ENCODE data around the gene KCNIP4. TPM values are rescaled to one million over a fixed set of nuclear protein-coding genes. Genes with fewer than 3 reads are reported as not detected.

KCNIP4 gene
- total RNA-seq, 4 donors from 2014 or later = 2.5 TPM; not detected in 2

GRCh38 chr4:21009956-21010355 is 938.6 kb downstream of the KCNIP4 start:
- Histone ChIP-seq H3K27ac (no peak overlapping the region), H3K9me3 (no peaks in the 10 kb centered on the region), H3K4me3 (no peak overlapping the region), H3K27me3 (no peaks in the 10 kb centered on the region), H3K36me3 (no peaks in the 10 kb centered on the region), H3K4me1 (no peaks in the 10 kb centered on the region)
- 51 to 61% methylated on average over 4 of the region's 4 CpGs for WGBS, 2 donors (ENCODE audit: low coverage in 1 of 2)
- intact Hi-C loops (cut with DNase I; ENCODE audit: low total_unique reads) = no loop called here
- TF ChIP-seq EP300 (IDR thresholded peaks at IDR 0.05; ENCODE audit: low read depth) (no peak), POLR2AphosphoS5 (IDR thresholded peaks at IDR 0.05) (no peak), CTCF (IDR thresholded peaks at IDR 0.05) (no peak), POLR2A (IDR thresholded peaks at IDR 0.05) (no peak)
- in situ Hi-C loops (cut with MboI; ENCODE audit: low pct_ligation_motif_present in 1 of 4, low pct_unique_long_range_greater_than_20kb in 1 of 4, low sequenced_read_pairs in 3 of 4) = no loop called here
- DNase-seq = no peak

DNA sequence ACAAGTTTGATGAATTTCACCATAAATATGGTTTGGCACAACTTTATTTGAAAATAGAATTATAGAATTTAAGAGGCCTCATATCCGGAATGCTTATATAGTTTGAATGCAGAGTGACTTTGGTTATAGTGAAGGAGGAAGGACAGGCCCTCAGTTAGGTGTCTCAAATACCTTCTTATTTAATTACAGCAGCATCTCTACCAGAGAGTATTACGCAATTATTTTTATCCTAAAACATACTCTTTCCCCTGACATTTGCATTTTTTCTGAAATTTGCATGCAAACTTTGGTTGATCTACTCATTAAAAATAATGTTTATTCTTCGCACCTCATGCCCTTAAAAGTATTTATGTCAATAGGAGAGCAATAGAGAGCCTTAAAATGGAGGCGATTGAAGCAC is 942.9 kb downstream of the KCNIP4 start:
- Histone ChIP-seq H3K4me3 (no peak overlapping the region), H3K4me1 (peaks cover 0 to 9% (median 0%) of the 10 kb centered on the region in 4 donors), H3K27ac (no peak overlapping the region), H3K27me3 (no peaks in the 10 kb centered on the region), H3K9me3 (no peaks in the 10 kb centered on the region), H3K36me3 (no peaks in the 10 kb centered on the region)
- no peak for DNase-seq
- in situ Hi-C loops (cut with MboI; ENCODE audit: low pct_ligation_motif_present in 1 of 4, low pct_unique_long_range_greater_than_20kb in 1 of 4, low sequenced_read_pairs in 3 of 4) = no loop called here
- TF ChIP-seq POLR2A (IDR thresholded peaks at IDR 0.05) (no peak), POLR2AphosphoS5 (IDR thresholded peaks at IDR 0.05) (no peak), CTCF (IDR thresholded peaks at IDR 0.05) (no peak), EP300 (IDR thresholded peaks at IDR 0.05; ENCODE audit: low read depth) (no peak)
- WGBS, 2 donors (ENCODE audit: low coverage in 1 of 2) = 83 to 86% methylated on average over 3 to 4 of the region's 4 CpGs
- intact Hi-C loops (cut with DNase I; ENCODE audit: low total_unique reads) = no loop called here

- intact Hi-C loops (cut with DNase I; ENCODE audit: low total_unique reads) = no loop called here
- TF ChIP-seq CTCF (IDR thresholded peaks at IDR 0.05) (no peak), EP300 (IDR thresholded peaks at IDR 0.05; ENCODE audit: low read depth) (no peak), POLR2A (IDR thresholded peaks at IDR 0.05) (no peak), POLR2AphosphoS5 (IDR thresholded peaks at IDR 0.05) (no peak)
- WGBS, 2 donors (ENCODE audit: low coverage in 1 of 2) = 17 to 33% methylated on average over 4 of the region's 4 CpGs
Measured at GRCh38 chr4:21002976-21003375, 945.6 kb downstream of the KCNIP4 start.

DNA sequence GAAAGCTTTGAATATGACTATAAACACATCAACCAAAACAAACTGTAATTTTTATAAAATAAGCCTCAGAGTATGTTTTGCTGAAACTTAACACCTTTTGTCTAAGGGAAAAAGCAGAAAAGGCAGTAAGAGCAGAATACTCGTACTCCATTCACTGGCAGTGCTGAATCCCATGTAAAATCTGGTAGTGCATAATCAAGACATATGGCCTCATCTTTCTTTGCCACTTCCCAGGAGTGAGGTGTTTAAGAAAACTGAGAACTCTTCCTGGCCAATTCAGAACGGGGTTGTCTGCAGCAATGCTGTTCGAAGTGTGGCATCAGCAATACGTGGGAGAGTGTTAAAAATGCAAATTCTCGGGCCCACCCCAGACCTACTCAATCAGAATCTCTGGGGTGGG is 946.3 kb downstream of the KCNIP4 start:
- in situ Hi-C loops (cut with MboI; ENCODE audit: low pct_ligation_motif_present in 1 of 4, low pct_unique_long_range_greater_than_20kb in 1 of 4, low sequenced_read_pairs in 3 of 4) = no loop called here
- DNase-seq = no peak
- H3K4me1 ChIP-seq = peaks cover 0 to 9% (median 0%) of the 10 kb centered on the region in 4 donors
- no peak overlapping the region for H3K27ac ChIP-seq
- H3K27me3 ChIP-seq = no peaks in the 10 kb centered on the region
- intact Hi-C loops (cut with DNase I; ENCODE audit: low total_unique reads) = no loop called here
- no peaks in the 10 kb centered on the region for H3K36me3 ChIP-seq
- no peaks in the 10 kb centered on the region for H3K9me3 ChIP-seq
- H3K4me3 ChIP-seq = no peak overlapping the region
- no peak for TF ChIP-seq POLR2A (IDR thresholded peaks at IDR 0.05)
- TF ChIP-seq CTCF (IDR thresholded peaks at IDR 0.05) = no peak
- TF ChIP-seq EP300 (IDR thresholded peaks at IDR 0.05; ENCODE audit: low read depth) = no peak
- no peak for TF ChIP-seq POLR2AphosphoS5 (IDR thresholded peaks at IDR 0.05)
- WGBS, 2 donors (ENCODE audit: low coverage in 1 of 2) = 77 to 80% methylated on average over 1 to 5 of the region's 5 CpGs

More at GRCh38 chr4:21002976-21003375, 945.6 kb downstream of the KCNIP4 start:
- Histone ChIP-seq H3K9me3 (no peaks in the 10 kb centered on the region), H3K27ac (no peak overlapping the region), H3K4me1 (peaks cover 0 to 9% (median 0%) of the 10 kb centered on the region in 4 donors), H3K36me3 (no peaks in the 10 kb centered on the region), H3K27me3 (no peaks in the 10 kb centered on the region), H3K4me3 (no peak overlapping the region)
- in situ Hi-C loops (cut with MboI; ENCODE audit: low pct_ligation_motif_present in 1 of 4, low pct_unique_long_range_greater_than_20kb in 1 of 4, low sequenced_read_pairs in 3 of 4) = no loop called here
- DNase-seq = no peak

Data from transverse colon (tissue), 4 donors.